HAP-1 (cell line): ENCODE measurements around the gene GOLM1.
A peak's percentile ranks its signal among the peaks of the same experiment; 100 is the strongest.

Experiments used
- DNase-seq, 2 experiments: peaks; one replicate each; pipeline ENCODE4 v3.0.0-alpha.2; 2016 to 2020; ENCODE audit warnings: low spot score in 2 of 2
- H3K27me3 ChIP-seq: fragments of 250-450 bp; sonication (Bioruptor Pico); 2 replicates; pipeline ENCODE4 v1.5.1; 2020; ENCODE audit warnings: low read depth, mild to moderate bottlenecking, moderate library complexity
- H3K36me3 ChIP-seq: fragments of 250-450 bp; sonication (Bioruptor Pico); replicated peaks from 2 replicates; pipeline ENCODE4 v1.5.1; 2020; ENCODE audit warnings: mild to moderate bottlenecking
- H3K4me1 ChIP-seq: fragments of 250-450 bp; sonication (Bioruptor Pico); 2 replicates; pipeline ENCODE4 v1.5.1; 2020; ENCODE audit warnings: mild to moderate bottlenecking
- H3K4me3 ChIP-seq: fragments of 250-450 bp; sonication (Bioruptor Pico); 2 replicates; pipeline ENCODE4 v1.5.1; 2020; ENCODE audit warnings: mild to moderate bottlenecking, moderate library complexity
- H3K9me3 ChIP-seq: fragments of 250-450 bp; sonication (Bioruptor Pico); 2 replicates; pipeline ENCODE4 v1.5.1; 2020; ENCODE audit warnings: mild to moderate bottlenecking, moderate library complexity
- in situ Hi-C: fragments of 300-500 bp; cut with MboI; formaldehyde crosslinking; loops from 3 replicates; pipeline ENCODE4 v1.14.3; 2020; ENCODE audit warnings: low sequenced_read_pairs, inconsistent platforms, mixed read lengths

The GOLM1 gene

DNA sequence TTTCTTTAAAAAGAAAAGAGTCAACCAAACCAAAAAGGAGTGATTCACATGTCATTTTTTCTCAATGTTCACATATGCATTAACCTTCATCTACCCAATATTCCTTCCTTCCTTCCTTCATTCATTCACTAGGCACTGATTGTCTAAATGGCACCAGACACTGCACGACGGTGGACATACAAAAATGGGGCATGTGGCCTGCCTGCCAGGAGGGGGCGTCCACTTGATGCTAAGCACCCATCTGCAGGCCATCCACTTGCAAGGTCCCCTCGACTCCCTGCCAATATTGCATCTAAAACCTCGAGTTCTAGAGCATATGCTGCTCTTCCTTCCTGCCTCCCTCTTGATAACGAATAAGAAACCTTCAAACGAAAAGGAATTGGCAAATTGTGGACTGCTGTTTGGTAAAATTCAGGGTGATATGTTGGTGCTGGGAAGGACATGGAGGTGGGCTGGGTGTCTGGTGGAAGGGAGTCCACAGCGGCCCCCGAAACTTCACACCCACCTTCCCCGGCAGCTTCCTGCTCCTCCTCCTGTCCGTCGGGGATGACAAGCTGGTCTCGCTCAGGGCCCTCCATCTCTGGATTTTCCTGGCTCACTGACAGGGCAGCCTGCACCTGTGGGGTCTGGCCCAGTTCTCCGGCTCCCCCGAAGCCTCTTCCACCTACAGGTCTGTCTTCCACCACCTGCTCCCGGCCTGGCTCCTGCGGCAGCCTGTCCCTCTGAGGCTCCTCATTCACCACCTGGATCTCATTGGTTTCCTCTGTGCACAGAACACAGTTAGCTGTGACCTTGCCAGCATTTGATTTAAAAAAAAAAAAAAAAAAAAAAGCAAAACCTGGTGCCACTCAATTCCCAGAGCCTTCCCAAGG is 64.3 kb downstream of the GOLM1 start:
- H3K27me3 ChIP-seq: no peaks in the 10 kb centered on the region
- H3K9me3 ChIP-seq: no peaks in the 10 kb centered on the region
- peak; percentile 50 to 78 for DNase-seq
- H3K4me3 ChIP-seq: no peak overlapping the region
- no peaks in the 10 kb centered on the region for H3K4me1 ChIP-seq
- peaks cover 24% of the 10 kb centered on the region for H3K36me3 ChIP-seq
- in situ Hi-C loops: loop anchor here (10.0 to 25.0 kb wide), 3 partner anchors 60 to 202 kb away; partner anchors contain the start of gene GOLM1

DNA sequence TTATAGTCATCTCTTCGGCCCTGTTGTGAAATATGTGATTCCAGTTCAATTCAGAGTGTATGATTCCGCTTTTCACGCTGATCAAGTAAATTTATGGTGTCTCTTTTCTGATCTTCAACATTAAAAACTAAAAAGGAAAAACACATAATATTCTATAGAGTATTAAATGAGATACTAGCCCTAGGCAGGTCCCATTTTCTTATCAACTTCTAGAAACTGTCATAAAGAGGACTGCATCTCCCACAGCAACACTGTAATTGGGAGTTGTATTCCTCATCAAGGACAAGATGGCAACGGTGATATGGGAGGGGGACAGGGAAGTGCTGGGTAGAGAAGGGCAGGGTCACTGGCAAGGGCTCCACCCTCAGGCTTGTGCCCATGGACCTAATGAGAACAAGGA is 71.6 kb downstream of the GOLM1 start:
- Histone ChIP-seq H3K9me3 (no peaks in the 10 kb centered on the region), H3K27me3 (no peaks in the 10 kb centered on the region), H3K36me3 (peaks cover 28% of the 10 kb centered on the region), H3K4me1 (no peaks in the 10 kb centered on the region), H3K4me3 (no peak overlapping the region)
- DNase-seq: no peak
- in situ Hi-C loops: loop anchor here (25.0 kb wide), 2 partner anchors 190 to 210 kb away; no protein-coding TSS in a partner anchor

- H3K4me3 ChIP-seq: no peak overlapping the region
- DNase-seq: no peak
- H3K27me3 ChIP-seq: no peaks in the 10 kb centered on the region
- H3K9me3 ChIP-seq: no peaks in the 10 kb centered on the region
- H3K36me3 ChIP-seq: peaks cover 43% of the 10 kb centered on the region
- no peaks in the 10 kb centered on the region for H3K4me1 ChIP-seq
- in situ Hi-C loops: no loop called here
These were observed 76.6 kb downstream of the GOLM1 start for GRCh38 chr9:86022687-86023266.

DNA sequence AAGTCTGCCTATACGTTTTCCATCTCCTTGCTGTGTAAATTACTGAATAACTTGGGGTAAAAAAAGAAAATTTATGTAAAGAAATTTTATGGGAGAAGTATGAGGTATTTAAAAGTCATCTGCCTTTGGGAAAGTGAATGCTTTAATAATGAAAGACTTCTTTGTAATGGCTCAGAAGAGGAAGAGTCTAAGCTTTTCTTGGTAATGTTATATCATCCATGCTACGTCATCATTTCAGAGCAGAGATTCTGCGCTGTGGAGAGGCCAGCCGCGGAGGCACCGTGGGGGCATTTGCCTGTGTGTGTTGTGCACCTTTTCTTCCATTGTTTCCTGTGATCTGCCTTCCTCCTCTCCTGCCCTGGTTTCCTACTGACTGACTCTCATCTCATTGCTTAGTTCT is 78.2 kb downstream of the GOLM1 start:
- H3K4me1 ChIP-seq: no peaks in the 10 kb centered on the region
- peaks cover 49% of the 10 kb centered on the region for H3K36me3 ChIP-seq
- no peak overlapping the region for H3K4me3 ChIP-seq
- H3K9me3 ChIP-seq: no peaks in the 10 kb centered on the region
- H3K27me3 ChIP-seq: no peaks in the 10 kb centered on the region
- in situ Hi-C loops: no loop called here
- DNase-seq: no peak

GRCh38 chr9:86020731-86021130 is 78.6 kb downstream of the GOLM1 start:
- in situ Hi-C loops: no loop called here

GRCh38 chr9:86009133-86009532 is 90.2 kb downstream of the GOLM1 start:
- Histone ChIP-seq H3K4me3 (no peak overlapping the region), H3K9me3 (no peaks in the 10 kb centered on the region), H3K36me3 (peaks cover 33% of the 10 kb centered on the region), H3K4me1 (no peaks in the 10 kb centered on the region), H3K27me3 (no peaks in the 10 kb centered on the region)
- in situ Hi-C loops: no loop called here
- DNase-seq: no peak

More at GRCh38 chr9:86020731-86021130, 78.6 kb downstream of the GOLM1 start:
- Histone ChIP-seq H3K36me3 (peaks cover 46% of the 10 kb centered on the region), H3K4me1 (no peaks in the 10 kb centered on the region), H3K9me3 (no peaks in the 10 kb centered on the region), H3K27me3 (no peaks in the 10 kb centered on the region), H3K4me3 (no peak overlapping the region)
- no peak for DNase-seq

GRCh38 chr9:86005253-86005775 is 94.0 kb downstream of the GOLM1 start:
- H3K4me1 ChIP-seq: no peaks in the 10 kb centered on the region
- in situ Hi-C loops: no loop called here
- H3K9me3 ChIP-seq: no peaks in the 10 kb centered on the region
- no peaks in the 10 kb centered on the region for H3K27me3 ChIP-seq
- DNase-seq: no peak
- H3K36me3 ChIP-seq: peaks cover 29% of the 10 kb centered on the region
- no peak overlapping the region for H3K4me3 ChIP-seq

DNA sequence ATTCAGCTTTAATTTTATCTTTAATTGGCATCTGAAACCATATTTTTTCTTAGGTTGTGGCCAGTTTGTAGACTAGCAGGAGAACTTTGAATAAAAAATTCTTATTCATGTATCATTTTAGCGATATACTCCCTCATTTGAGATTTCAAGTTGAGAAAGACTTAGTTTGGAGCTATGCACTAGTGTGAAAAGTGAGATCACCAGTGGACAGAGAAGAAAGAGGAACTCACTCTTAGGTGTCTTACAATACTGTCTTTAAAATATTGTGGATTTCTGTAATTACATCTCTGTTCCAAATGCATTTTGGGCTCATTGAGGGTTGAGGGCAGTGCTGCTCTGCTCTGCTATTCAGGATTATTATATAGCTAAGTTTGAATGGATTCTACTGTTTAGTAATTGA is 103.8 kb downstream of the GOLM1 start:
- no peak for DNase-seq
- Histone ChIP-seq H3K36me3 (peaks cover 9% of the 10 kb centered on the region), H3K4me3 (no peak overlapping the region), H3K9me3 (no peaks in the 10 kb centered on the region), H3K4me1 (no peaks in the 10 kb centered on the region), H3K27me3 (no peaks in the 10 kb centered on the region)
- in situ Hi-C loops: no loop called here

DNA sequence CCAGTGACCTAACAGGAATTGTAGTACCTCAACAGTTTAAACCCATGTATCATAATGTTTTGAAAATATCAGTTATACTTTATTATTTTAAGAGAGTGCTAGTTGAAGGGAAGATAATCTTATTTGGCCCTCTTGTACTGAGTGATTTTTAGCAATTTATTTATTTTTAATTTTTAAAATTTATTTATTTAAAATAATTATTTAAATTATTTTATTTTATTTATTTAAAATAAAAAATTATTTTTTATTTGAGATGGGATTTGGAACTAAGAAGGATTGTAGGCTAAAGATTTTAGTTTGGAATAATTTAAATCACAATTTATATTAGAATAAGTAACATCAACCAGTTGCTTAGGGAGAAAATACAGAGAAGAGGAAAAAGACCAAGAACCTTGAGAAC is 104.3 kb downstream of the GOLM1 start:
- H3K36me3 ChIP-seq: peaks cover 9% of the 10 kb centered on the region
- in situ Hi-C loops: no loop called here

GRCh38 chr9:85994191-85994590 is 105.2 kb downstream of the GOLM1 start:
- Histone ChIP-seq H3K9me3 (no peaks in the 10 kb centered on the region), H3K4me1 (no peaks in the 10 kb centered on the region), H3K27me3 (no peaks in the 10 kb centered on the region), H3K4me3 (no peak overlapping the region), H3K36me3 (peaks cover 9% of the 10 kb centered on the region)
- in situ Hi-C loops: no loop called here
- no peak for DNase-seq

More for the DNA sequence above, 104.3 kb downstream of the GOLM1 start:
- no peaks in the 10 kb centered on the region for H3K9me3 ChIP-seq
- DNase-seq: no peak
- H3K4me3 ChIP-seq: no peak overlapping the region
- H3K4me1 ChIP-seq: no peaks in the 10 kb centered on the region
- no peaks in the 10 kb centered on the region for H3K27me3 ChIP-seq

- H3K9me3 ChIP-seq: no peaks in the 10 kb centered on the region
- H3K36me3 ChIP-seq: peaks cover 29% of the 10 kb centered on the region
- H3K4me3 ChIP-seq: no peak overlapping the region
- H3K27me3 ChIP-seq: no peaks in the 10 kb centered on the region
- H3K4me1 ChIP-seq: no peaks in the 10 kb centered on the region
- in situ Hi-C loops: no loop called here
- DNase-seq: no peak
These were observed 112.1 kb downstream of the GOLM1 start for GRCh38 chr9:85987236-85987635.

DNA sequence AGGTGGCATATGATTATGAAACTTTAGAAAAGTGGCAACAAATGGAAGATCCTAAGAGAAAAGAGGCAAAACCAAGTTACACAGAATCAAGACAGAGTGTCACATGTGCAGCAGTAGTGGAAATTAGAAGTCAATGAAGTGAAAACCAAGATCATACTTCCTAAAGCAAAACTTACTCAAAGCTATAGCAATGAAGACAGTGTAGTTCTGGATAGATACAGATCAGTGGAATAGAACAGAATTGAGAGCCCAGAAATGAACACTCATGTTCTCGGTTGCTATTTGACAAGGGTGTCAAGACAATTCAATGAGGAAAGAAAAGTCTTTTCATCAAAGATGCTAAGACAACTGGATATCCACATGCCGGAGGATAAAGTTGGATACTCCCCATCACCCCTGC is 114.9 kb downstream of the GOLM1 start:
- no peak for DNase-seq
- H3K9me3 ChIP-seq: no peaks in the 10 kb centered on the region
- no peaks in the 10 kb centered on the region for H3K27me3 ChIP-seq
- no peaks in the 10 kb centered on the region for H3K4me1 ChIP-seq
- in situ Hi-C loops: no loop called here
- no peak overlapping the region for H3K4me3 ChIP-seq
- peaks cover 43% of the 10 kb centered on the region for H3K36me3 ChIP-seq

- Histone ChIP-seq H3K27me3 (no peaks in the 10 kb centered on the region), H3K4me1 (no peaks in the 10 kb centered on the region), H3K36me3 (peaks cover 65% of the 10 kb centered on the region), H3K9me3 (no peaks in the 10 kb centered on the region), H3K4me3 (no peak overlapping the region)
- in situ Hi-C loops: no loop called here
- no peak for DNase-seq
These were observed 118.0 kb downstream of the GOLM1 start for GRCh38 chr9:85981369-85981768.

DNA sequence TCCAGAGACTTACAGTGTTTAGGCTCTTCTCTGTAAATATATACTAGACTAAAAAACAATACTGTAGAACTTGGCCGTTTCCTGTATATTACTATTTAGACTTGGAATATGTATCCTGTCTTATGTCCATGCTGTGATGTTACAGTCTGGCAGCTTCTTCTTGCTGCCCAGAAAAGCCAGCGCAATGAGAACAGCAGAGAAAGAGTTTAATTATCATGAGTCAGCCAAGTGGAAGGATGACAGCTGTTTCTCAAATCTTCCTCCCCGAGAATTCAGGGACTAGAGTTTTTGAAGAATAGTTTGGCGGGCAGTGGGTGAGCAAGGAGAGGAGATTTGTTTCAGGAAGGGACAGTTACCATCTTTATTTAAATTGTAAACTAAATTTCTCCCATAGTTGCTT is 120.9 kb downstream of the GOLM1 start:
- Histone ChIP-seq H3K4me1 (no peaks in the 10 kb centered on the region), H3K9me3 (no peaks in the 10 kb centered on the region), H3K4me3 (no peak overlapping the region), H3K27me3 (no peaks in the 10 kb centered on the region), H3K36me3 (peaks cover 59% of the 10 kb centered on the region)
- no peak for DNase-seq
- in situ Hi-C loops: no loop called here
